Mammary epithelial cell (primary cell): ENCODE data around the gene FASN.

Experiments used
- CTCF ChIP-seq, 2 donors: IDR thresholded peaks in 1 of 2; conservative IDR thresholded peaks in 1 of 2; 2 replicates each; pipeline ENCODE4 v1.5.1; 2011 to 2012; ENCODE audit warnings: inconsistent platforms in 2 of 2, low read length in 2 of 2, mild to moderate bottlenecking in 2 of 2, control low read depth in 1 of 2, low read depth in 1 of 2; ENCODE audit not compliant: insufficient read depth in 1 of 2; ENCODE audit errors: extremely low read depth in 1 of 2
- EZH2 ChIP-seq: IDR thresholded peaks from 2 replicates; pipeline ENCODE4 v1.6.1; 2012; ENCODE audit warnings: low read length, inconsistent platforms, borderline replicate concordance

- TF ChIP-seq CTCF (conservative IDR thresholded peaks at IDR 0.05 in 1 of 2, IDR thresholded peaks at IDR 0.05 in 1 of 2; ENCODE audit: extremely low read depth in 1 of 2, insufficient read depth in 1 of 2, low read depth in 1 of 2, low read length in 2 of 2), result no peak
- no peak for TF ChIP-seq EZH2
Observed at GRCh38 chr17:82035956-82036633, 61.9 kb downstream of the FASN start.
